ENCODE results near the gene KCNMA1. TPM values are rescaled to one million over a fixed set of nuclear protein-coding genes. Genes with fewer than 3 reads are reported as not detected.

Gene KCNMA1
- total RNA-seq, 1 donor from 2014 or later: 44.0 TPM

DNA sequence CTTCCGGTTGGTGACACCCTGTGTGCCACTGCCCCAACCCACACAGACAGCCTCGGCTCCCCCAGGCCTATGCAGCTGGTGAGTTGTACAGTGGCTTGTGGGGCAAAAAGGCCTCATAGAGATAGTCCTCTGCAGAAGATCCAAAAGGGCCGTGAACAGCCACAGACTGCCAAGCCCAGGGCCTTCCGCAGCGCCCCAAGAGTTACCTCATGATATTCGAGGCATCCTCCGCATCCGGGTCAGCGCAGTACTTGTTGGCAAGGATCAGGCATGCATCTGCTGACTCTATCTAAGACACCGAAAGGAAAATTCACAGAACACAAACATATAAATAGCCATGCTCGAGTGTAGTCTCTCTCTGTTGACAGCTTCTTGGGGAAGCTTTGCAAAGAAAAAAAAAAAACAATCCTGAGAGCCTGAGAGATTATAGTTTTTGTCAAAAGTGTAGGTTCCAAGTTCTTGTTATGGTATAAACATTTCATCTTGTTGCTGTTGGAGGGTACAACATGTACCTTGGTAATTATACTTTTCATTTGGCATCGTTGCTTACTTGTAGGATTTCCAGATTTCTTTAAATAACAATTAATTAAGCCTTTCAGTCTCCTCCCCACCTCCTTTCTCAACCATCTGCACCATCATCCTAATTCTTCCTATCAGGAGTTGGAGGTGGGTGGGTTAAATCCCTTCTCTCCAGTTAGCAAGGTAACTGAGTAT is 553.0 kb downstream of the KCNMA1 start:
- DNase-seq (ENCODE audit: low spot score) (no peak), ATAC-seq (no peak)

DNA sequence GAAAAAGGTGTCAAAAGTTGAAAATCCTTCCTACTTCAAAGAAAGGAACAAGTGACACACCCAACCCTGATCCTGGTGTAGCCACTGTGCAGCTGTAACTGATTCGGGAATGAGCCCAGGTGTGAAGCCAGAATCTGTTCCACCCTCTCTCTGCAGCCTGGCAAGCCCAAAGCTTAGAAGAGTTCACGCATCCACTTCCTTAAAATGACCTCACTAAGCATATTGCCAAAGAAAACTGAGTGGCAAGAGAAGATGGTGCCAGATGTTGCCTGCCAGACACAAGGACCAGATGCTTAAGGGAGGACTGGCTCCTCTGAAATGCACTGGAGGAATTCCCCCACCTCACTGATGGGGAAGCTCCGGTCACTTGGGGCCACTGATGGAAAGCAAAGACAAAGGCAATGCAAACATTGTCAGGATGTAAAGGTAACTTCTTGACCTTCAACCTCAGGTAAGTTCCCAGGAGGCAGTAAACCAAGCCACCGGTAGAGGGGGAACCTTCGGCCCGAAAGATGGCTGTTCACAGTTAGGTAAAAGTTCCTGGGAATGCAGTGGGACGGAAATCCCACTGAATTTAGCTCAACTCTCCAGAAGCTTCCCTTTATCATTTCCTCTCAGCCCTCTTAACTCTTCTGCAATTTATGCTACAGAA is 554.9 kb downstream of the KCNMA1 start:
- DNase-seq (ENCODE audit: low spot score): no peak
- no peak for ATAC-seq

DNA sequence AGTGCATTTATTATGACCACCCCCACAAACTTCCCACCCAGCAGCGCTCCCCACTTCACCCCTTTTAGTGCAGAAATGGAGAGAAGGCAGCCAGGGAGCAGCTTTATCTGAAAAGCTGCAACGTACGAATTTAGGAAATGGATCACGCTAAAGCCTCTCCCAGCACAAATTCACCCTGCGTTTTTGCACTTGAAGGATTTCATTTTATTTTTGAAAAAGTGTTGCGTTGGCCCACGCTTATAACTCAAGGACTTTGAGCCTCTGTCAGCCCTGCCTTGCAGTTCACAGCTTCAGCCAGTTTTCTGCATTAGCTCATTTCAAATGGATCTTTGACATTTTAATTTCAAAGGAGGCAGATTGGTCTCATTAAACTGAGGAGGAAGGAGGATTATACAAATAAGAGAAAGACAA is 556.1 kb downstream of the KCNMA1 start:
- no peak for ATAC-seq
- no peak for DNase-seq (ENCODE audit: low spot score)

DNA sequence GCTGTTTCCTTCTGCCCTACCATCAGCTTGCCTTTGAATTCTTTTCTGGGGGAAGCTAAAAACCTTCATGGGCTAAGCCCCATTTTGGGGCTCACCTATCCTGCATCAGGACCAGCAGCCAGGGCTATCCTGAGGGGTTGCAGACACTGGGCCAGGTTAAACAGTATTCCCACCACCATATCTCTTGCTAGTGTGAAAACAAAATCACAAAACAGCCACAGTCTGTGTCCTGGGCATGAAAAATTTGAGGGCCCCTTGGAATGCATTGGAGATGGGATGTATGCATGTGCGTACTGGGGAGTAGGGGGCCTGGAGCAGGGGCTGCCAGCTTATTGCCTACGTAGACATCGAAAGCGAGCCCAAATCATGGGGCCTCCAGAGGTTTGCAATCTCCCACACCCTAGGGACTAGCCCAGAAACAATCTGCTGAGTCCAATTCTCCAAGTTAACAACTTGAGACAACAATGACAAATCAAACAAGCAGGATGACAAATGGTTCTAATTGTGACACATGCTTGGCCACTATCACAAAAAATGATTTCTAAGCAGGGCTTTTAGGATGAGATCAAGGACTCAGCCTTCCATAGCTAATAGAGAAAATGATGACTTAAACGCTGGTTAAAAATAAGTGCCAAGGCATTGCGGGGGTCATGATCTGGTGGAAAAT is 557.1 kb downstream of the KCNMA1 start:
- ATAC-seq: no peak
- no peak for DNase-seq (ENCODE audit: low spot score)

DNA sequence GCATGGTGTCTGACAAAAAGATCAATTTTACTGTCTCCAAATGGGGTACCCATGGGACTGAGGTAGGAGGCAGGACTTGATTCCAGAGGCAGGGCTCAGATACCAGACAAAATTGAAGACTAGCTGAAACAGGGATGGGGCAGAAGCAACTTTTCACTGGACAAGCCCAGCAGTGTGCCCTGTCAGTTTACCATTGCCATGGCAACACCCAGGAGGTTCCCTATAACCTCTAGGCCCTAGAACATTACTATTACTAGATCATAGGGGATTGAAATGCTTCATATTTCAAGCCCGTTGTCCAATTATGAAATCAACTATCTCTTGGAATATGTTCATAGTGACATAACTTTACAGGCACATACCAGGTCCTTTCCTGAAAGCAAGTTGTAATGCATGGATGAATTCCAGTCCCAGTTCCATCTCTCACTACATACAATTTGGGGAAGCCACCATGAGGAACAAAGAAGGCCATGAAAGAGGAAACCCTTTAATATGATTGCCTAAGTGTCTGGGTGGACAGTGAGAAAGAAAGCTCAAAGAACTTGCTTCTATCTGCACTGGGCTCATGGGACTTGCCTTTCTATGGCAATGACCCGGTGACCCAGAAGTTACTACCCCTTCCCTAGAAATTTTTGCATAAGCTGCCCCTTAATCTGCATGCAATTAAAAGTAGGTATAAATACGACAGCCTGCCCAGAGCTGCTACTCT is 557.9 kb downstream of the KCNMA1 start:
- DNase-seq (ENCODE audit: low spot score): no peak
- no peak for ATAC-seq

DNA sequence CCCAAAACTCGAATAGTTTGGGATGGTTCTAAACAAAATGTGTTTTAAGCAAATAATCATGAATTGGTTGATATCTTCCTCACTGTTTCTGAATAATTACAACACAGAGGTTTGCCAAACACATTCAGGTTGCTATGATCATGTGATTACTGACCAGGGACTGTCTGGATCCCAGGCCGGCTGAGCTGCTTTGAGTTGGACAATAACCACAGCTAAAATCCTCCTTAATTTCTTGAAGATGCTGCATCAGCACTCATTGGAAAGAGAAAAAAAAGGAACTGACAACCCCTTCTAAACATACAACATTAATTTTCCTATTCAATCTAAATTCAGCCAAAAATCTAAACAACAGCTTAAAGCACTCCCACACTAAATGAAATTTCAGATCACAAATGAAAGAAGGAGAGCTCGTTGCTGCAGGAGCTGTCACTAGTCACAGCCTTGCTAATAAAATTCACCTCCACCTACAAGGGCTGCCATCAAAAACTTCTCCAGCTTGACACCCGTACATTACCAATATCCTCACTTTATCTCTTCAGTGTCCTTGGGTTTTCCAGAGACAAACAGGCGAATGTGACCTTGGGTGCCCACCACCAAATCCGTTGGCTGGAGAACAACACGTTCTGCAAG is 560.2 kb downstream of the KCNMA1 start:
- ATAC-seq: no peak

DNA sequence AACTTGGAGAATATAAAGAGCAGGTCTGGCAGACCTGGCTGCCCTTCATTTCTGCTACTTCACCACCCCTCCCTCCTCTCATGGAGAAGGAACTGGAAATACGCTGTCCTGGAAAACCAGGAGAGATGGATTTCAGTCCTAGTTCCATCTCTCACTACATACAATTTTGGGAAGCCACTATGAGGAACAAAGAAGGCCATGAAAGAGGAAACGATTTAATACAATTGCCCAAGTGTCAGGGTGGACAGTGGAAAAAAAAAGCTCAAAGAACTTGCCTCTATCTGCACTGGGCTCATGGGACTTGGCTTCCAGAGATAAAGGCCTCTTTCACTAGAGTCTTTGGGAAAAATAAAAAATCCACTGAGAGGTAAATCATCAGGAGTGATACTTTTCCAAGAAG is 561.7 kb downstream of the KCNMA1 start:
- ATAC-seq: no peak
- no peak for DNase-seq (ENCODE audit: low spot score)

More for the DNA sequence above, 560.2 kb downstream of the KCNMA1 start:
- DNase-seq (ENCODE audit: low spot score): no peak

DNA sequence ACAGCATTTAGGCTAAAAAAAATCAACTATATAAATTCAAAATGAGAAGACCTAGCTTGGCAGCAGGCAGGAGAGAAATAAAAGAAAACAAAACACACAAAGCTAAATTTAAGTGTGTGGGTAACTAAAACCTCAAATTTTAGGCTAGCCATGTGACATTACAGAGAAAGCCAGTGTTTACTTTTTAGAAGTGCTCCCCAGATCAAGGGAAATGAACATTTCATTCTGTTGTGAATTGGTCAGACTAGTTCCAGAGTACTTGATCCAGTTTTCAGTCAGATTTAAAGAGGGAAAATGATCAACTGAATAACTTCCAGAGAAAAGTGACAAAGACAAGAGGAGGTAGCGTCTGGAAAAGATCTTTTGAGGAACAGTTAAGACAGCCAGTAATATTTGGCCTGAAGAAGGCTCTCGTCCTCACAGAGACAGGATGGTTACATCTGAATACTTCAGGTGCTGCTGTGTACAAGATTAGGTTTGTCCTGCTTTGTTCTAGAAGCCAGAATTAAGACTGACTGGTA is 563.4 kb downstream of the KCNMA1 start:
- ATAC-seq (no peak), DNase-seq (ENCODE audit: low spot score) (no peak)

DNA sequence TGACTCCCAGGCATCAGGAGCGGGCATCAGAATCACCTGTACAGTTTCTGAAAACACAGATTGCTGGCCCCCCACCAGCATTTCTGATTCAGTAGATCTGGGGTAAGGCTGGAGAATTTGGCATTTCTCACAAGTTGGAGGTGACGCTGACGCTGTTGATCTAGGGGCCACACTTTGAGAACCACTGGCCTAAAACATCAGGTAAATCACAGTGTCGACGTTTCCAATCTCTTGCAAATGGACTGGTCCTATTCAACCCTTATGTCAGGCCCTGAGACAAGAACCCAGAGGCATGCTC is 564.0 kb downstream of the KCNMA1 start:
- DNase-seq (ENCODE audit: low spot score) (no peak), ATAC-seq (no peak)

DNA sequence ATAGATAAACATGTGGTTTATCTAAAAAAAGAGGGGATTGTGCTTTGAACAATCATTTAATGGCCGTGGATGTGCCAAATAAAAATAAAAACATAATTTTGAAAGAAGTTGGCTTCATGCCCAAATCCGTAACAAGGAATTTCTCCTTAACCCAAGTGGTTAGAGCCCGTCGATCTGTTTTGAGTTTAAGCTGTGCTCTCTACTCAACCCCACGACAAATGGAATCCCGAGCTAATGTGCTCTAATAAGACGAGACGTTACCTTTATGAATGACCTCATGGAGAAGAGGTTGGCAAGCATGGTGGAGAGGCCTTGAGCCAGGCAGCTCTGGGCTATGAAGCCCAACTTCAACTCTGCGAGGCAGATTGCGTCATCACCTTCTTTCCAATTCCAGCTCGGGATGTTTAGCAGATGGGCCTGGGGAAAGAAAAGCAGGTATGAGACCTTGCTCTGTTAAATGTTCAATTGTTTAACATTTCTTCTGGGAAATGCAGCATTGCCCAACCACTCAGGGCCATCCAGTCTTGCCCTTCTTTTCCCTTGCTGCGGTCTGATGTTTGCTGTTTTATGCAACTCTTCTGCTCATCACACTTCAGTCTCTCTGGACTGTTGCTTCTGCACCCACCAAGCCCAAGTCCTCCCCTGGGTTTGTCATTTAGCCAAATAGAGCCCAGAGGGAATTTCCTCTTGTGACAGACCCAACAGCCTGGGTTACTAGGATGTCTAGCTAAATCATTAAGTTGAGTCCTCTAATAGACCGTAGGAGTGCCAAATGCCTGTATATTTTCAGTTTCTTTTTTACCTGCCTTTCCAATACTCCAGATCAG is 564.6 kb downstream of the KCNMA1 start:
- DNase-seq (ENCODE audit: low spot score) (peak; percentile 67), ATAC-seq (peak; percentile 80)

DNA sequence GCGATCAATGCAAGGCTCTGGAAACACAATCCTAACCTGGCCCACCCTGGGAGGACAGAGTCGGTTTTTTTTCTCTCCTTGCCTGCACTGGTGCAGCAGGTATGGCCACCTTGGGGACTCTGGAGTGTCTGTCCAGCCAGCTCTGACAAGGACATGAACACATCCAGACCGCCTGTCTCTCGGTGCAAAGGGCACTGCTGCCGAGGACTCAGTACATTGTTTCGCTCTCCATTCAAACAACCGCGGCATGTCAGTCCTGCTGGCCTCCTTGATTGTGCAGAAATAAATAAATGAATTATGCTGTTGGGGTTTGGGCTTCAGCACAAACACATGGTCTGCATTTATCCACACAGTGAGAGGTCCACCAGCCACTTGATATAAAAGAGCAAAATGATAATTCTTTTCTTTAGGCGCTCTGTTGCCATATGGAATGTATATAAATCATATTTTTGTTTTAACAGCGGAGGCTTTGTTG is 565.2 kb downstream of the KCNMA1 start:
- ATAC-seq: no peak
- no peak for DNase-seq (ENCODE audit: low spot score)

DNA sequence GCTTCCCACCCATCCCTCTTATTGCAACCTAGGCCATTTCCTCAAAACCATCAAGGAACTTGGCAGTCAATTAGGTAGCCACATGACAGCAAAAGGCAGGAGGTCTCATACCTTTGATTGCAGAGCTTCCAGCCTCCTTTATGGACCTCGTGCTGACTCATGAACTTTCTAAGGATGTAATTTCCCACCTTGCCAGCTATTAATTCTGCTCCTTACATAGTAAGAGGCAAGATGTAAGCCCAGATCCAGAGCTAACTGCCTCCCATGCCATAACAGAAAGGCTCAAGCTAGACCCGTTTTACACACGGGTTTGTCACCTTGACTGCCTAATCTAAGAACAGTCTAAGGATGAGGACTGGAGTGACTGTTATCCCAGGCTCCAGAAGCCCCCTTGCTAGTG is 565.7 kb downstream of the KCNMA1 start:
- DNase-seq (ENCODE audit: low spot score) (no peak), ATAC-seq (no peak)

DNA sequence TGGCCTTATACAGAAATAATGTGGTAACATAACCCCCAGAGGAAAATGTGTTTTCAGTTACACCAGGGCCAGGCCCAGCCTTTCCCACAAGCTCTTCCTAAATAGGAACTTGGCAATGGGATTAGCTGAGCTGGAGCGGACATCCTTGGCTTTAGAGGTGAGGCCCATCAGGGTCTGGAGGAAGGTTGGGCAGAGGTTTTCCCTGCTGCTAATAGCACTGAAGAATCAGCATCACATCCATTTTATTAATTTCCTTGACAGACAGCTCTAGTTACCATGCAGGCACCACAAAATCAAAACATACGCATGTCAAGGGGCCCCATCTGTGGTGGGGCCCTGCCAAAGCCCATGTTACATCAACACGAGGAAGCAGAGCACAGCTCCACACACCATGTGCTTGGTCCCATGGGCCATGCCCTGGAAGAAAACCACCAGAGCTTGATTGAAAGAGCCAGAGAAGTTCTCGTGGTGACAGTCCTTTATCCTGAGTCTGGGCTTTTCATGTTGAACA is 566.6 kb downstream of the KCNMA1 start:
- DNase-seq (ENCODE audit: low spot score): no peak
- ATAC-seq: no peak

DNA sequence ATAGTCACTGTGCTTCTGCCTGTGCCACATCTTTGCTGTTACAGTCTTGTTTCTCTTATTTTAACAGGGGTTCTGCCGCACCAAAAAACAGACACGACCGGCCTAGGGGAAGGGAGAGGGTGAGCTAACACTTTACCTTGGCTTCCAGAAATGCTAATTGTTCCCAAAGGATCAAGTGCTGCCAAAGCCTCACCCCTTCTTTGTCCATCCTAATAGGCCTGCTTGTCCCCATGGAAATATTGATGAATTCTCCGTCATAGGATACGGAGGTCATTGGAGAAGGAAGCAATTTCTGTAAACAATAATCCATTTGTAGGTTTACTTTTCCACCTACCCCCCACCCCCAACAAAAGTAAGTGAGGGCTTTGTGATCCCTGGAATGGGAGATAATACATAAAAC is 567.3 kb downstream of the KCNMA1 start:
- ATAC-seq (no peak), DNase-seq (ENCODE audit: low spot score) (no peak)

DNA sequence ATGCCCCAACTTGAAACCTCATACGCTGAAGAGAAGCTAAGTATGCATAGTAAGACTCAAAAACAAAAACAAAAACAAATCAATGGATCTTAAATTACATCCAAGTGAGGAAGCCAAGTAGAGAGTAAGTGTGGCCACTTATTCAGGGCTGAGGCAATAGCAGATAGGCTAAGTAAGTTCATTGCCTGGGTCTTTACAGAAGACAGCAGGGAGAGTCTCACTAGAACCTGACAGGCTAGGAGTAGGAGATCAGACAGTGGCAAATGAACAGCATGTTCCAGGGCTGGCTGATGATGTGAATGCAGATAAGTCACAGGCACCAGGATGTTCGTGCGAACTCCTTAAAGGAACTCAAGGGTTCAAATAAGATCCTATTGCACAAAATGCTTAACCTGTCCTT is 568.6 kb downstream of the KCNMA1 start:
- DNase-seq (ENCODE audit: low spot score) (no peak), ATAC-seq (no peak)

DNA sequence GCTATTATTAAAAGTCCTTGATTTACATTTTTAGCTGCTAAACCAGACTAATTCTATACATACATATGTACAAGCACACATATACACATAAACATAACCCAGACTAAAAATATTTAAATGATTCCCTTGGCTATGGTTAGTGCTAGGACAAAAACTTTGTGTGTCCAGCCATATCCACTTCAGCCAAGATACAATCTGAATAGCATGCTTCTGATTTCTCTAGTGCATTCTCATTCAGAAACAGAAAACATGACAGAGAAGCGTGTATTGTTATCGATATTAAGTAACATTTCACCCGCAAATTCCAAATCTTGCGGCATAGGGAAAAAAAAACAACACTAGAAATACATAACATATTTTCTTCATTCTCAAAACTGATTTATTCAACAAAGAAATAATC is 569.3 kb downstream of the KCNMA1 start:
- DNase-seq (ENCODE audit: low spot score) (no peak), ATAC-seq (no peak)

DNA sequence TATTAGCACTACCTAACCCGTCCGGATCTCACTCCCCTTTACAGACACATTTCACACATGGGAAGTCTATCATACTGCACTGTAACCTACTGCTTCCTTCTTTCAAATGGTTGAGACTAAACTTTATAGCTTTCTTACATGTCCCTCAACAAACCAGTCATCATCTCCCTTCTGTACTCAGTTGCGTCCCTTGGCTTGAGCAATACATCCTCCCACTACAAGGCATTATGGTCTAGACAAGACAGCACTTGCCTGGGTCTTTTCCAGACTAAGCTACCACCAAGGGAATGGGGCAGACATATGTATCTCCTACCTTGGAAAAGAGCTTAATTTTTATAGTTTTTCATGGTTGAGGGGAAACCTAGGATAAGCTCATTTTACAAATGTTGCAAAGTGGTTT is 575.2 kb downstream of the KCNMA1 start:
- DNase-seq (ENCODE audit: low spot score) (no peak), ATAC-seq (no peak)

DNA sequence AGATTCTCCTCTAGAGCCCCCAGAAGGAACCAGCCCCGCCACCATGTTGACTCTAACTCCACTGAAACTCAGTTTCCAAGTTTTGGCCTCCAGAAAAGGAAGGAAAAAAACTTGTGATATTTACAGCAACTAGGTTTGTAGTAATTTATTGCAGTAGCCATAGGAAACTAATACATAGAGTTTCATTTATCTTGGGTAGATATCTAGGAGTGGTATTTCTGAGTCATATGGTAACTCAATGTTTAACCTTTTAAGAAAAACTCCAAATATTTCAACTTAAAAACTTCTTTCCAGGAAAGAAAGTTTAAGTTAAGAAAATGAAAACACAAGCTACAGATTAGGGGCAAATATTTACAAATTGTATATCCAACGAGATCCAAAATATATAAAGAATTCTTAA is 576.7 kb downstream of the KCNMA1 start:
- DNase-seq (ENCODE audit: low spot score) (no peak), ATAC-seq (no peak)

DNA sequence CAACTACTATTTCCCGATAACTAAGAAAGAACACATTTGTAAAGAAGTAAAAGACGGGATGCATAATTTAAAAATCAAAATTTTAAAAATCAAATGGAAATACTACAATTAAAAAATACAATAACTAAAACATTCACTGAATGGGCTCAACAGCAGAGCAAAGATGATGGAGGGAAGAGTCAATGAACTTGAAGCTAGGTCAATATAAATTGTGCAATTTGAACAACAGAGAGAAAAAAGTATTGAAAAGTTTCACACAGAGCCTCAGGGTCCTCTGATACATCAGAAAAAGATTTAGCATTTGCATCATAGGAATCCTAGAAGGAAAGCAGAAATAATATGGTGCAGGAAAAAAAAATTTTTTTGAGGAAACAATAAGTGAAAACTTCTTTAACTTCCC is 581.0 kb downstream of the KCNMA1 start:
- DNase-seq (ENCODE audit: low spot score) (no peak), ATAC-seq (peak; percentile 71)

DNA sequence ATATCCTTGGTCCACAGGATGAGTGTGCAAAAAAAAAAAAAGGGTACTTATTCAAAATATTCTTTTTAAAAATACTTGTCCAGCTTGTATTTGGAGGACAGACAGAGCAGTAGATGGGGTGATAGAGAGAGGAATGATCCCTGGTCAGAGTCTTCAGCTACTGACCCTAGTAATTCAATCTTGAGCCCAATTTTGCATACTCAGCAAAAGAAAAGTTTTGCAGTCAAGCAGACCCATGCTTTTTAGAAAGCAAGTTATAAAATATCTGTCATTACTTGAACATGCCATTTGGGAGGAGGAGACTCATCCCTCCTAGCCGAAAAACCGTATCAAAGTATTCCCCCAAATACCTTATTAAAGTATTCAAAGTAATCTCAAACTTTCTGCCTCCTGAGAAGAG is 585.0 kb downstream of the KCNMA1 start:
- ATAC-seq (no peak), DNase-seq (ENCODE audit: low spot score) (no peak)
